ENCODE results near the gene USP32. TPM values are rescaled to one million over a fixed set of nuclear protein-coding genes. Genes with fewer than 3 reads are reported as not detected.

Gene USP32
- polyA plus RNA-seq, 1 donor (not counting 4 experiments of a cell fraction or from before 2014, with no cell fraction given), result 37.6 TPM

DNA sequence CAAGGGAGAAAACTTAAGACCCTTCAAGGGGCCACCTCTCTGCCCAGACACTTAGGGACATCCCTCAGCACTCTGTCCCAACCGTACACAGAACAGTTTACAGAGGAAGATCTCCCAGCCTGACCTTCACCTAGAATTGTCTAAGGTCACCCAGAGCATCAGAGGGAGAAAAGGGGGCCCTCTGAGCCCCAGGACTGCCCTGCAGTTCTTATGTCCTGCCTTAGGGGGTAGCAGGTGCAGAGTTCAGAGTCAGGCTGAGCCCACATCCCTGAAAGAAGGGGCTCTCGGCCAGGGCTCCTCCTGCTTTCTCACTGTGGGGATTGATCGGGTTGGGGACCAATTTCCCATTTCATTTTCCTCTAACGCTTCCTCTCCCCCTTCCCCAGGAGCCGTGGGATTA lies 226.7 kb downstream of the USP32 start:
- H3K27ac ChIP-seq (ENCODE audit: control insufficient read depth, insufficient read depth, low read length), result no peak overlapping the region
- TF ChIP-seq, protein P1, sequence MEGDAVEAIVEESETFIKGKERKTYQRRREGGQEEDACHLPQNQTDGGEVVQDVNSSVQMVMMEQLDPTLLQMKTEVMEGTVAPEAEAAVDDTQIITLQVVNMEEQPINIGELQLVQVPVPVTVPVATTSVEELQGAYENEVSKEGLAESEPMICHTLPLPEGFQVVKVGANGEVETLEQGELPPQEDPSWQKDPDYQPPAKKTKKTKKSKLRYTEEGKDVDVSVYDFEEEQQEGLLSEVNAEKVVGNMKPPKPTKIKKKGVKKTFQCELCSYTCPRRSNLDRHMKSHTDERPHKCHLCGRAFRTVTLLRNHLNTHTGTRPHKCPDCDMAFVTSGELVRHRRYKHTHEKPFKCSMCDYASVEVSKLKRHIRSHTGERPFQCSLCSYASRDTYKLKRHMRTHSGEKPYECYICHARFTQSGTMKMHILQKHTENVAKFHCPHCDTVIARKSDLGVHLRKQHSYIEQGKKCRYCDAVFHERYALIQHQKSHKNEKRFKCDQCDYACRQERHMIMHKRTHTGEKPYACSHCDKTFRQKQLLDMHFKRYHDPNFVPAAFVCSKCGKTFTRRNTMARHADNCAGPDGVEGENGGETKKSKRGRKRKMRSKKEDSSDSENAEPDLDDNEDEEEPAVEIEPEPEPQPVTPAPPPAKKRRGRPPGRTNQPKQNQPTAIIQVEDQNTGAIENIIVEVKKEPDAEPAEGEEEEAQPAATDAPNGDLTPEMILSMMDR (optimal IDR thresholded peaks at IDR 0.05 in 1 of 3, IDR thresholded peaks at IDR 0.05 in 1 of 3, conservative IDR thresholded peaks at IDR 0.05 in 1 of 3; ENCODE audit: extremely low read depth in 1 of 3, insufficient read depth in 2 of 3, low read length in 3 of 3), result no peak
- no peak for TF ChIP-seq EZH2 (IDR thresholded peaks at IDR 0.05; ENCODE audit: low read length)
- H3K9ac ChIP-seq (ENCODE audit: control insufficient read depth, extremely low read depth, insufficient read depth, low read length), result no peak overlapping the region
- H2AFZ ChIP-seq (ENCODE audit: control insufficient read depth, low read length), result no peak overlapping the region
- H3K36me3 ChIP-seq (ENCODE audit: control insufficient read depth in 2 of 2, extremely low read depth in 1 of 2, insufficient read depth in 2 of 2, low read length in 2 of 2), result no peaks in the 10 kb centered on the region
- H3K4me2 ChIP-seq (ENCODE audit: control insufficient read depth, extremely low read depth, insufficient read depth, low read depth, low read length), result no peak overlapping the region
- H3K9me3 ChIP-seq (ENCODE audit: control insufficient read depth, low read depth, low read length), result no peaks in the 10 kb centered on the region
- no peak overlapping the region for H3K4me3 ChIP-seq (ENCODE audit: control insufficient read depth in 2 of 3, extremely low read depth in 1 of 3, insufficient read depth in 2 of 3, low read depth in 1 of 3, low read length in 3 of 3)
- DNase-seq (ENCODE audit: low read depth, low spot score), result no peak
- dilution Hi-C loops (cut with MboI; ENCODE audit: extremely low pct_ligation_motif_present, low sequenced_read_pairs), result no loop called here
- peaks cover 5% of the 10 kb centered on the region for H3K27me3 ChIP-seq (ENCODE audit: control insufficient read depth, extremely low read depth, insufficient read depth, low read length)
- H4K20me1 ChIP-seq (ENCODE audit: control insufficient read depth, extremely low read depth, insufficient read depth, low read length), result no peaks in the 10 kb centered on the region
- peaks cover 2% of the 10 kb centered on the region for H3K4me1 ChIP-seq (ENCODE audit: control insufficient read depth, extremely low read depth, insufficient read depth, low read length)
- no peaks in the 10 kb centered on the region for H3K9me1 ChIP-seq (ENCODE audit: control insufficient read depth, extremely low read depth, insufficient read depth, low read length)
- no peak for FAIRE-seq
- no peaks in the 10 kb centered on the region for H3K79me2 ChIP-seq (ENCODE audit: control insufficient read depth, insufficient read depth, low read length)

DNA sequence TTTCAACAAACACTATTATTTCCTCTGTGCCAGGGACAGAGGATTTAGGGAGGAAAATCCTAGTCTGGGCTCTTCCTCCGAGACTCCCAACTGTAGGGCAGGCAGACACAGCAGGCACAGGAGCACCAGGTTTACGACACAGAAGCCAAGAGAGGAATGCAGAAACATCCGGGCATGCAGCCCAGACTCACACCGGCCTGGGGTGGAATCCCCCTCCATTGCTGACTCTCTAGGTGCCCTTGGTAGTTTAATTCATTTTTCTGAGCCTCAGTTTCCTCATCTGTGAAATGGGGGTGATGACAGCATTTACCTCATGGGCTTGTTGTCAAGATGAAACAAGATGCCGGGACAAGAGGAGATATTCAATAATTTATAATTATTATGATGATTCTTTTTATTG lies 227.2 kb downstream of the USP32 start:
- no peaks in the 10 kb centered on the region for H3K4me1 ChIP-seq (ENCODE audit: control insufficient read depth, extremely low read depth, insufficient read depth, low read length)
- H3K27me3 ChIP-seq (ENCODE audit: control insufficient read depth, extremely low read depth, insufficient read depth, low read length), result peaks cover 5% of the 10 kb centered on the region
- H3K27ac ChIP-seq (ENCODE audit: control insufficient read depth, insufficient read depth, low read length), result no peak overlapping the region
- H3K9me1 ChIP-seq (ENCODE audit: control insufficient read depth, extremely low read depth, insufficient read depth, low read length), result no peaks in the 10 kb centered on the region
- dilution Hi-C loops (cut with MboI; ENCODE audit: extremely low pct_ligation_motif_present, low sequenced_read_pairs), result no loop called here
- no peaks in the 10 kb centered on the region for H3K36me3 ChIP-seq (ENCODE audit: control insufficient read depth in 2 of 2, extremely low read depth in 1 of 2, insufficient read depth in 2 of 2, low read length in 2 of 2)
- no peak overlapping the region for H3K4me3 ChIP-seq (ENCODE audit: control insufficient read depth in 2 of 3, extremely low read depth in 1 of 3, insufficient read depth in 2 of 3, low read depth in 1 of 3, low read length in 3 of 3)
- DNase-seq (ENCODE audit: low read depth, low spot score) (no peak), FAIRE-seq (no peak)
- H3K9ac ChIP-seq (ENCODE audit: control insufficient read depth, extremely low read depth, insufficient read depth, low read length), result no peak overlapping the region
- H3K4me2 ChIP-seq (ENCODE audit: control insufficient read depth, extremely low read depth, insufficient read depth, low read depth, low read length), result no peak overlapping the region
- no peak overlapping the region for H2AFZ ChIP-seq (ENCODE audit: control insufficient read depth, low read length)
- no peaks in the 10 kb centered on the region for H3K79me2 ChIP-seq (ENCODE audit: control insufficient read depth, insufficient read depth, low read length)
- no peaks in the 10 kb centered on the region for H3K9me3 ChIP-seq (ENCODE audit: control insufficient read depth, low read depth, low read length)
- no peaks in the 10 kb centered on the region for H4K20me1 ChIP-seq (ENCODE audit: control insufficient read depth, extremely low read depth, insufficient read depth, low read length)
- no peak for TF ChIP-seq EZH2 (IDR thresholded peaks at IDR 0.05; ENCODE audit: low read length)
- TF ChIP-seq, protein P1 (optimal IDR thresholded peaks at IDR 0.05 in 1 of 3, IDR thresholded peaks at IDR 0.05 in 1 of 3, conservative IDR thresholded peaks at IDR 0.05 in 1 of 3; ENCODE audit: extremely low read depth in 1 of 3, insufficient read depth in 2 of 3, low read length in 3 of 3), result no peak
